OCI-LY3 (cell line): ENCODE measurements around the gene SOX15.

Source experiments
- CTCF ChIP-seq: fragments of 200-600, 300-600 bp; sonication (generic); IDR thresholded peaks from 2 replicates; pipeline ENCODE4 v1.5.1; 2014; ENCODE audit warnings: antibody characterized with exemption, low read length, low read depth
- EZH2phosphoT487 ChIP-seq: fragments of 200-600 bp; shearing (Covaris generic); IDR thresholded peaks from 2 replicates; pipeline ENCODE4 v1.6.1; 2018; ENCODE audit warnings: antibody characterized with exemption, mixed run types, low read depth

GRCh38 chr17:7626307-7626706 lies 36.4 kb upstream of the SOX15 start:
- TF ChIP-seq CTCF (no peak), EZH2phosphoT487 (no peak)
